PC-3 (cell line): ENCODE measurements around the gene CD40. TPM values are rescaled to one million over a fixed set of nuclear protein-coding genes. Genes with fewer than 3 reads are reported as not detected.

Experiments used
- ATAC-seq: fragments of 200-7000 bp; cut with Tn5 transposase; 2 replicates; pipeline ENCODE4 v1.9.1; 2020; ENCODE audit warnings: mild to moderate bottlenecking, moderate library complexity
- BruUV-seq: library from RNA; stranded (reverse); fragments of 400-500 nt; replicated peaks from 2 replicates; lab custom pipeline; 2021; lab: Mats Ljungman, UMichigan
- CTCF ChIA-PET: fragments of 300-600 bp; sonication (Branson Sonifier 250); formaldehyde crosslinking; loops from one replicate; lab custom pipeline; 2022; ENCODE audit warnings: antibody characterized with exemption; lab: Charles Lee
- POLR2A ChIA-PET: fragments of 300-600 bp; sonication (Branson Sonifier 250); formaldehyde crosslinking; loops from one replicate; lab custom pipeline; 2022; ENCODE audit warnings: antibody characterized with exemption; ENCODE audit not compliant: unreplicated experiment; lab: Charles Lee
- DNase-seq: peaks from one replicate; pipeline ENCODE4 v3.0.0-alpha.2; 2015
- H2AFZ ChIP-seq: fragments of 300-600 bp; sonication (generic); 2 replicates; pipeline ENCODE4 v1.6.0; 2016; ENCODE audit warnings: antibody characterized with exemption, low read length
- H3F3A ChIP-seq: fragments of 300-600 bp; sonication (generic); one replicate; pipeline ENCODE4 v1.6.0; 2017; ENCODE audit warnings: antibody characterized with exemption, low read length, control low read depth, mild to moderate bottlenecking; ENCODE audit not compliant: unreplicated experiment
- H3K27ac ChIP-seq: fragments of 300-600 bp; sonication (generic); 2 replicates; pipeline ENCODE4 v1.5.1; 2016; ENCODE audit warnings: mild to moderate bottlenecking, low read length
- H3K27me3 ChIP-seq: fragments of 300-600 bp; sonication (generic); 2 replicates; pipeline ENCODE4 v1.6.1; 2016; ENCODE audit warnings: low read length, mixed read lengths
- H3K36me3 ChIP-seq: fragments of 300-600 bp; sonication (generic); 2 replicates; pipeline ENCODE4 v1.6.1; 2016; ENCODE audit warnings: low read depth, mixed run types, low read length, mixed read lengths
- H3K4me1 ChIP-seq: fragments of 300-600 bp; sonication (generic); 2 replicates; pipeline ENCODE4 v1.5.1; 2016; ENCODE audit warnings: low read length; ENCODE audit not compliant: insufficient read depth
- H3K4me2 ChIP-seq: fragments of 300-600 bp; sonication (generic); 2 replicates; pipeline ENCODE4 v1.6.0; 2016; ENCODE audit warnings: low read length
- H3K4me3 ChIP-seq: fragments of 300-600 bp; sonication (generic); 2 replicates; pipeline ENCODE4 v1.5.1; 2016; ENCODE audit warnings: mild to moderate bottlenecking, low read length, mixed read lengths
- H3K79me2 ChIP-seq: fragments of 300-600 bp; sonication (generic); 2 replicates; pipeline ENCODE4 v1.6.1; 2017; ENCODE audit warnings: low read length, mixed read lengths
- H3K9ac ChIP-seq: fragments of 300-600 bp; sonication (generic); 2 replicates; pipeline ENCODE4 v1.6.0; 2016; ENCODE audit warnings: mild to moderate bottlenecking, low read length
- H3K9me2 ChIP-seq: fragments of 300-600 bp; sonication (generic); replicated peaks from 2 replicates; pipeline ENCODE4 v1.6.1; 2016; ENCODE audit warnings: mixed run types, low read length, mixed read lengths
- H3K9me3 ChIP-seq: fragments of 300-600 bp; sonication (generic); 2 replicates; pipeline ENCODE4 v1.6.1; 2016; ENCODE audit warnings: low read length, mixed read lengths
- H4K20me1 ChIP-seq: fragments of 300-600 bp; sonication (generic); 2 replicates; pipeline ENCODE4 v1.6.1; 2016; ENCODE audit warnings: low read length, mixed read lengths
- CTCF ChIP-seq: fragments of 300-600 bp; sonication (generic); conservative IDR thresholded peaks from 2 replicates; pipeline ENCODE4 v1.5.1; 2017; ENCODE audit warnings: antibody characterized with exemption, low read depth, mild to moderate bottlenecking, low read length
- EZH2 ChIP-seq: fragments of 300-600 bp; sonication (generic); IDR thresholded peaks from one replicate; pipeline ENCODE4 v1.6.1; 2017; ENCODE audit warnings: antibody characterized with exemption, mild to moderate bottlenecking, low read length; ENCODE audit not compliant: unreplicated experiment
- EZH2phosphoT487 ChIP-seq: fragments of 300-600 bp; sonication (generic); IDR thresholded peaks from 2 replicates; pipeline ENCODE4 v1.6.1; 2018; ENCODE audit warnings: mild to moderate bottlenecking, antibody characterized with exemption, low read length, borderline replicate concordance
- intact Hi-C: fragments of 100-400 bp; cut with micrococcal nuclease; formaldehyde crosslinking; loops from 2 replicates; pipeline ENCODE4 v1.9.0; 2023
- total RNA-seq: library from RNA; depleted of rRNA; stranded (reverse); fragments of >200 nt; gene quantifications from 2 replicates; pipeline ENCODE4 v1.2.3, GENCODE V29; 2014

The CD40 gene
- total RNA-seq, 1 experiment from 2014 or later = 4.6 TPM

- no peaks in the 10 kb centered on the region for H4K20me1 ChIP-seq
Observed at GRCh38 chr20:46157625-46158024, 39.5 kb downstream of the CD40 start.

GRCh38 chr20:46158476-46158987, 40.4 kb downstream of the CD40 start:
- BruUV-seq = no TSS peak
- POLR2A ChIA-PET = no interaction called here
- no peaks in the 10 kb centered on the region for H4K20me1 ChIP-seq

More at GRCh38 chr20:46157625-46158024, 39.5 kb downstream of the CD40 start:
- H2AFZ ChIP-seq = no peak overlapping the region
- H3K9me3 ChIP-seq = no peaks in the 10 kb centered on the region
- POLR2A ChIA-PET = no interaction called here
- BruUV-seq = no TSS peak
- H3F3A ChIP-seq = no peaks in the 10 kb centered on the region
- ATAC-seq = no peak
- no peak for DNase-seq
- no peak overlapping the region for H3K4me3 ChIP-seq
- no peaks in the 10 kb centered on the region for H3K4me1 ChIP-seq
- H3K36me3 ChIP-seq = no peaks in the 10 kb centered on the region
- TF ChIP-seq EZH2phosphoT487 = no peak
- TF ChIP-seq EZH2 = no peak
- no peak for TF ChIP-seq CTCF
- intact Hi-C loops = no loop called here
- no peak overlapping the region for H3K4me2 ChIP-seq
- H3K27me3 ChIP-seq = peaks cover 73% of the 10 kb centered on the region
- no peaks in the 10 kb centered on the region for H3K9me2 ChIP-seq
- H3K9ac ChIP-seq = no peak overlapping the region
- H3K27ac ChIP-seq = no peak overlapping the region
- CTCF ChIA-PET = no interaction called here
- no peaks in the 10 kb centered on the region for H3K79me2 ChIP-seq

More at GRCh38 chr20:46158476-46158987, 40.4 kb downstream of the CD40 start:
- H3K4me3 ChIP-seq = no peak overlapping the region
- H3F3A ChIP-seq = no peaks in the 10 kb centered on the region
- H3K36me3 ChIP-seq = no peaks in the 10 kb centered on the region
- intact Hi-C loops = no loop called here
- H3K9ac ChIP-seq = no peak overlapping the region
- peaks cover 81% of the 10 kb centered on the region for H3K27me3 ChIP-seq
- no peaks in the 10 kb centered on the region for H3K4me1 ChIP-seq
- ATAC-seq = no peak
- H3K9me2 ChIP-seq = no peaks in the 10 kb centered on the region
- H3K4me2 ChIP-seq = no peak overlapping the region
- DNase-seq = no peak
- no peaks in the 10 kb centered on the region for H3K9me3 ChIP-seq
- no peak overlapping the region for H3K27ac ChIP-seq
- H2AFZ ChIP-seq = no peak overlapping the region
- TF ChIP-seq EZH2phosphoT487 = no peak
- no peak for TF ChIP-seq CTCF
- TF ChIP-seq EZH2 = no peak
- no peaks in the 10 kb centered on the region for H3K79me2 ChIP-seq
- CTCF ChIA-PET = no interaction called here
